Stimulated activated CD4-positive, alpha-beta T cell treated with anti-CD3 and anti-CD28 coated beads, Interleukin-2, amount 100 ng/mL, for 24 hours (primary cell): ENCODE data around the gene ZNF804B.
A peak's percentile ranks its signal among the peaks of the same experiment; 100 is the strongest.

Source experiments
- DNase-seq, 2 donors: peaks; one replicate each; pipeline ENCODE4 v3.0.0-alpha.2; 2020

ZNF804B gene

GRCh38 chr7:88759230-88760135 is at the start of gene ZNF804B:
Gene ZNF804B (plus strand): TSS chr7:88759700. CDS start chr7:88759977, 277 bp downstream.
- DNase-seq = peak in 1 of 2 donors; percentile 10

GRCh38 chr7:88735920-88736319 is 23.6 kb upstream of the ZNF804B start:
- no peak for DNase-seq

DNA sequence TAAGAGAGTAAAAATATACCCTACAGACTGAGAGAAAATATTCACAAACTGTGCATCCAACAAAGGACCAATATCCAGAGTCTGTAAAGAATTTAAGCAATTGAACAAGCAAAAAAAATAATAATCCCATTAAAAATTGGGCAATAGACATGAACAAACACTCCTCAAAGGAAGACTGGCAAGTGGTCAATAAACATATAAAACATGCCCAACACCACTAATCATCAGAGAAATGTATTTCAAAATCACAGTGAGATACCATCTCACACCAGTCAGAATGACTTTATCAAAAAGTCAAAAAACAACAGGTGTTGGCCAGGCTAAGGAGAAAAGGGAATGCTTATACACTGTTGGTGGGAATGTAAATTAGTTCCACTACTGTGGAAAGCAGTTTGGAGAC is 21.9 kb upstream of the ZNF804B start:
- no peak for DNase-seq

GRCh38 chr7:88746126-88746525 is 13.4 kb upstream of the ZNF804B start:
- no peak for DNase-seq

DNA sequence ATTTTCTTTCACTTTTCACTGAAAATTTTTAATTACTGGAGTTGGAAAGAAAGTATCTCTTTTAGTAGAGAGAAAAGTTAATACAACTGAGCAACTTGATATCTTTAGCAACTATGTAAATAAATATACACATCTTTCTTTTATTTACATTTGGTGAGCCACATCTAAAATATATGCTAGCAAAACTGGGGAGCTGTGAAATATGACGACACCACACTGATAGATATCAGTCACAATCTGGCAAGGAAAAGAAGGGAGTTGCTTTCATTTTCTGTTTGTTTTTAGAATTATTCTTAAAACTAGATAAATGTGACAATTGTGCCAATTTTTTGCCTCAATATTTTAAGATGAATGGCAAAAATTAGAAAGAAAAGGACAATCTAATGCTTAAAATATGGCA is 2.7 kb upstream of the ZNF804B start:
- no peak for DNase-seq

GRCh38 chr7:88757371-88757770 is 2.1 kb upstream of the ZNF804B start:
- no peak for DNase-seq

- peak in 1 of 2 donors; percentile 2 for DNase-seq
Observed at GRCh38 chr7:88758381-88759229, 895 bp upstream of the ZNF804B start.

GRCh38 chr7:88760136-88760515 is 626 bp downstream of the ZNF804B start:
- DNase-seq = no peak

- no peak for DNase-seq
Observed at GRCh38 chr7:88761779-88762178, 2.3 kb downstream of the ZNF804B start.

GRCh38 chr7:88771417-88771816 is 11.9 kb downstream of the ZNF804B start:
- DNase-seq = no peak

- DNase-seq = no peak
Observed at GRCh38 chr7:88772776-88773175, 13.3 kb downstream of the ZNF804B start.

- DNase-seq = no peak
Observed at GRCh38 chr7:88775838-88776237, 16.3 kb downstream of the ZNF804B start.

DNA sequence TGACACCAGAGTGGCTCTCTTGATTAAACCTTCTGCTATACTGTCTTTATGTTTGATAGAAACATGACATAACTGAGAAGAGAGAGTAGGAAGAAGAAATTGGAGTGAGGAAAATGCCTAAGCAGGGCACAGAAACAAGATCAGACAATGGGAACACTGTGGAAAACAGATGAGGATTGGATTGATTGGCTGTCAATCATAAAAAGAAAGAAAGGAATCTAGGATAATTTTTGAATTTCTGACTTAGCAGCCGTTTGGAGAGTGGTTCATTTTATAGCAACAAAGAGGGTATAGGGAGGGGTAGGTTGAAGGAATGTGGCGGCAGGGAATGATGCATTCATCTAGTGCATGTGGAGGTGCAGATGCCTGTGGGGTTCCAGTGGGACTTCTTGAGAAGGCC is 28.3 kb downstream of the ZNF804B start:
- DNase-seq = no peak

DNA sequence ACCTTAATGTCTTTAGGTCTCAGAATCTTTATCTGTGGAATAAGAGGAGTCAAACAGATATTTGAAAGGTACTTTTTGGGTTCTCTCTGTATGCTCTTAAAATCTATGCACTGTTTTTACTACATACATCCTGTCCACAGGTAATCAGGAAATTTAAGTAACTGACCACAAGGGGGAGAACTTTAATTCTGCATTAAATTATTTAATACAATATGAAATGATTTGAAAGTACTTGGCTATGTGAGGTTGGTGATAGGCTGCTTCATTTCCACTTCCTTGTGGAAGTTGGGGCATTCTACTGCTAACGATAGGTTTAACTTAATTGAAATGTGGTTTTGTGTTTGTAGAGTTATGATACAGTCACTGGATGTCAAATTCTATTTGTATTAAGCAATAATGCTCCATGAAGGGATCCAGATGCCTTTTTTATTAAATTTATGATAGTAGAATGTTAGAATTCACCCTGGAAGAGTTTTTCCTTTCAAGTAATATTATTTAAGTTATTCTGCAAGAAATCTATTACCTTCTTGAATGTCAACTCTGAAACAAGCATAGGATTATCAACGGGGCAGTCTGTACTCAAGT is 30.1 kb downstream of the ZNF804B start:
- no peak for DNase-seq

DNA sequence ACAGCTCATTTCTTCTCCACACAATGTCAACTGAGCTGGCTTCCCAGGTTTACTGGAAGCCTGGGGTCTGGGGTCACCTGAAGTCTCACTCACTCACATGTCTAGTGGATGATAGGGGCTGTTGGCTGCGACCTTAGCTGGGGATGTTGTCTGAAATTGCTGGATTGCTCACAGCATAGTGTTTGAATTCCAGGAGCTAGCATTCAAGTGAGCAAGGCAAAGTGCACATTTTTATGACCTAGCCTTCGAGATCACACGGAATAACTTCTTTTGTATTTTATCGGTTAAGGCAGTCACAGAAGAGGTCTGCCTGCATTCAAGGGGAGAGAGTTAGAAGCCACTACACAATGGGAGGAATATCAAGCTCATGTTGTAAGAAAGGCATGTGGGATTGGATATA is 32.4 kb downstream of the ZNF804B start:
- DNase-seq = no peak

GRCh38 chr7:88792361-88792760 is 32.9 kb downstream of the ZNF804B start:
- no peak for DNase-seq

DNA sequence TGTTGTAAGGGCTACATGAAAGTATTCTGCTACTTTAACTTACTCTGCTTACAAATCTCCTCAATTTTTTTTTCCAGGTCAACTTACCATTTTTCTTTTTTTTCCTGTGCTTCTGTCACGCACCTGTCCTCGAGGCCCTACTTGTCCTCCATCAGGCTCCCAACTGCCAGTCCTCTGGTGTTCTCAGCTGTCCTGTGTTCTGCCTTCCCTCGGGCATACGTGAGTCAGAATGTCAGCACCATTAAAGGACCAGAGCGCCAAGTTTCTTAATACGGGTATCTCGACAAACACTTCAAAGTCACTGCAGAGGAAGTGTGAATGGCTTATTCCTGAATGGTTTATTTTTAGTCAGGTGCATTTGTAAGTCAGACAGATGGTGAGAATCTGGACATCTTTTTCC is 36.1 kb downstream of the ZNF804B start, which contains the start of gene TEX47:
Gene TEX47, minus strand, starts transcription at position 185 of the 400 bp plus-strand sequence. CDS start 795 bp downstream, outside the sequence.
- DNase-seq = no peak

DNA sequence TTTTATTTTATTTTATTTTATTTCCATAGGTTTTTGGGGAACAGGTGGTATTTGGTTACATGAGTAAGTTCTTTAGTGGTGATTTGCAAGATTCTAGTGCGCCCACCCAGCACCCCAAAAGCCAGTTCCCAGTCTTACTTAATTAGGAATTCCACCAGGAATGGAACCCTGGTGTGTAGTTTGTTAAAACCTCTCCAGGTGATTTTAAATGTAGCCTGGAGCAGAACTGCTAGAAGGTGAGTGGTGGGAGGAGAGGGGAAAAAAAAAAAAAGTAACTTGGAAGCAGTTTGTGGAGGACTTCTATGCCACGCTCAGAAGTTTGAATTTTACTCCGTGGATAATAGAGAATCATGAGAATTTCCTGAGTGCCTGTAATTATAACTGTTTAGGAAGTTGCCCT is 41.5 kb downstream of the ZNF804B start:
- no peak for DNase-seq

DNA sequence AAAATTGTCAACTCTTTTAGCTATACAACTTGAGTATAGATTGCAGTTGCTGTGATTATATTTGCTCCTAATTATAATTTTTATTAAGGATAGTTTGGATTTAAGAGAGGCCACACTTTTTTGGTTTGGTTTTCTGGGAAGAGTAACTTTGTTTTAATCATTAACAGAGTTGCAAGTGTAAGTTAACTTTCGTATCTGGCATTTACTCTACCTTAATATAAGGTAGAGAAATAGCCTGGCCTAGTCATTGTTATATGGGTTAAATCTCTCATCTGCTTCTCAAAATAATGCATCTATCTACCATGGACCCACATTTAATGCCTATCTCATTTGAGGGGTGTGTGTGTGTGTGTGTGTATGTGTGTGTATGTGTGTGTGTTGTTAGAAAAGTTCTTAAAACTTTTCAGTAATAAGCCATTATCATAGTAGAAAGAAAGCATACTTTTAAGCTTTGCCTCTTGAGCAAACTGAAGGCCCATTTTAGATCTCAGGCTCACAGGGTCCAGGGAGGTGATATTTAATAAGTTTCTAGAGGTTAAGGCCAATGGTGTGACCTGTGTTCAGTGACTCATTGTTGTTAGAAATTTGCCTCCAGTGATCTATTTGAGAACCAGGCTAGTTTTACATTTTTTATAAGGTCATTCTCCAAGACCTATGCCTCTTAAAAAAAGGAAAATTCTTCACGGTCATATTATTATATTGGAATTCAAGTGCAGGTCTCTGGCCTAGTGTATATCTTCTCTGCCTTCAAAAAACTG is 47.0 kb downstream of the ZNF804B start:
- no peak for DNase-seq

DNA sequence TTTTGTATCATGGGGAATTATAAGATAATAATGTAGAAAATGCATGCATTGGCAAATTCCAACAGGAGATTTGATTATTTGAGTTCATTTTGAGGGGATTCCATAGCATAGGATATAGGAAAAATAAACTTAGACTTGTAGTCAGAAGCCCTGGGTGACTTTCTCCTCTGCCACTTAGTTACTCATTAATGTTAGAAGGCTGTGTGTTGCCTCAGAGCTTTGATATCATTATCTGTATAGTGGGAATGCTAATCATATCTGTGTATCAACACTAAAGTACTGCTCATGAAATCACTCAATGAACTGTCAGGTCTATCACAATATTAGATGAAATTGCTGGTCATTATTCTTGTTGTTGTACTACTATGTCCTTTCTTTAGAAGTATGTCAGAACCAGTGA is 59.1 kb downstream of the ZNF804B start:
- DNase-seq = no peak

DNA sequence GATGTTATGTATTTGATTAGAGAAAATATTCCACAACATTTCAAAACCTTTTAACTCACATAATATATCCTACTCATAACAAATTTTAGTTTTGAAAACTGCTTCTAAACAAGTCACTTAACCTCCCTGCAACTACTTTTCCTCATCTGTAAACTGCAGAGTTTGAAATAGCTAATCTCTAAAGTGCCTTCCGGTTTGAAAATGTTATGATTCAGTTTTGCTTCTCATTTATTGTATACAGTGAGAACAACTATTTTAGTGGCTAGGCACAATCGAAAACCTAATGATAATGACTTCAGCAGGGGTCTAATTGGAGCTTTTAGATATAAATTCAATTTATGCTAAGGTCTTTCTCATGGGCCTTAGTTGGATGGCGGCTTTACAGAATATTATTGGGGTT is 66.7 kb downstream of the ZNF804B start:
- no peak for DNase-seq

GRCh38 chr7:88835147-88835728 is 75.7 kb downstream of the ZNF804B start:
- no peak for DNase-seq
